CD4-positive, CD25-positive, alpha-beta regulatory T cell (primary cell): ENCODE results near the gene KRT86. TPM values are rescaled to one million over a fixed set of nuclear protein-coding genes. Genes with fewer than 3 reads are reported as not detected.

ENCODE experiments used
- ATAC-seq, 2 donors: fragments of 150-1000 bp; cut with Tn5 transposase; one replicate each; pipeline ENCODE4 v1.10.0; 2021; ENCODE audit warnings: low read depth in 2 of 2, moderate number of reproducible peaks in 2 of 2, moderate library complexity in 1 of 2
- DNase-seq, 3 donors: peaks; one replicate each; pipeline versions ENCODE4 v3.0.0 to v3.0.0-alpha.2; 2012 to 2022; ENCODE audit warnings: mixed read lengths in 1 of 3
- H3K27ac ChIP-seq: one replicate; pipeline ENCODE4 v1.7.0; 2013; ENCODE audit warnings: mild to moderate bottlenecking, low read length; ENCODE audit not compliant: insufficient read depth, poor library complexity, severe bottlenecking
- H3K27me3 ChIP-seq: one replicate; pipeline ENCODE4 v1.7.0; 2013; ENCODE audit warnings: low read length; ENCODE audit not compliant: control insufficient read depth, insufficient read depth
- H3K36me3 ChIP-seq: one replicate; pipeline ENCODE4 v1.7.0; 2013; ENCODE audit warnings: mild to moderate bottlenecking, low read length, moderate library complexity; ENCODE audit not compliant: control insufficient read depth, insufficient read depth
- H3K4me1 ChIP-seq: 2 replicates; pipeline ENCODE4 v1.7.0; 2013; ENCODE audit warnings: mild to moderate bottlenecking, low read length; ENCODE audit not compliant: insufficient read depth, control insufficient read depth, poor library complexity, severe bottlenecking
- H3K4me3 ChIP-seq: one replicate; pipeline ENCODE4 v1.7.0; 2013; ENCODE audit warnings: low read depth, mild to moderate bottlenecking, low read length, moderate library complexity
- H3K9me3 ChIP-seq, 2 experiments: 1 replicate in 1 of 2; 2 replicates in 1 of 2; pipeline ENCODE4 v1.7.0; 2013; ENCODE audit warnings: low read length in 2 of 2, mild to moderate bottlenecking in 1 of 2, moderate library complexity in 1 of 2; ENCODE audit not compliant: control insufficient read depth in 2 of 2
- H3K27ac Mint-ChIP-seq, 3 donors: one replicate each; pipeline ENCODE4 v1.8.0; 2020 to 2022; ENCODE audit warnings: mild to moderate bottlenecking in 3 of 3, mixed read lengths in 3 of 3, moderate library complexity in 2 of 3
- H3K27me3 Mint-ChIP-seq: one replicate; pipeline ENCODE4 v1.8.0; 2022; ENCODE audit warnings: mild to moderate bottlenecking, mixed read lengths
- H3K36me3 Mint-ChIP-seq: one replicate; pipeline ENCODE4 v1.8.0; 2020; ENCODE audit warnings: mixed read lengths
- H3K4me1 Mint-ChIP-seq, 4 donors: one replicate each; pipeline ENCODE4 v1.8.0; 2020 to 2022; ENCODE audit warnings: mixed read lengths in 4 of 4, mild to moderate bottlenecking in 1 of 4
- H3K4me3 Mint-ChIP-seq, 4 donors: one replicate each; pipeline ENCODE4 v1.8.0; 2020 to 2022; ENCODE audit warnings: mild to moderate bottlenecking in 4 of 4, mixed read lengths in 4 of 4, moderate library complexity in 3 of 4
- H3K9me3 Mint-ChIP-seq, 7 donors: one replicate each; pipeline ENCODE4 v1.8.0; 2020 to 2022; ENCODE audit warnings: mixed read lengths in 7 of 7, mild to moderate bottlenecking in 3 of 7, moderate library complexity in 2 of 7
- polyA plus RNA-seq, 4 donors: library from polyadenylated mRNA; unstranded; fragments of 300-500 nt; fragmentation: Illumina TruSeq; gene quantifications; one replicate each; pipeline ENCODE4 v1.2.3, GENCODE V29; 2021
- total RNA-seq: library from RNA; stranded (reverse); gene quantifications from one replicate; pipeline ENCODE4 v1.2.3, GENCODE V29; 2022

The KRT86 gene
- total and polyA plus RNA-seq, 5 donors from 2014 or later: 0.10 TPM; not detected in 4

DNA sequence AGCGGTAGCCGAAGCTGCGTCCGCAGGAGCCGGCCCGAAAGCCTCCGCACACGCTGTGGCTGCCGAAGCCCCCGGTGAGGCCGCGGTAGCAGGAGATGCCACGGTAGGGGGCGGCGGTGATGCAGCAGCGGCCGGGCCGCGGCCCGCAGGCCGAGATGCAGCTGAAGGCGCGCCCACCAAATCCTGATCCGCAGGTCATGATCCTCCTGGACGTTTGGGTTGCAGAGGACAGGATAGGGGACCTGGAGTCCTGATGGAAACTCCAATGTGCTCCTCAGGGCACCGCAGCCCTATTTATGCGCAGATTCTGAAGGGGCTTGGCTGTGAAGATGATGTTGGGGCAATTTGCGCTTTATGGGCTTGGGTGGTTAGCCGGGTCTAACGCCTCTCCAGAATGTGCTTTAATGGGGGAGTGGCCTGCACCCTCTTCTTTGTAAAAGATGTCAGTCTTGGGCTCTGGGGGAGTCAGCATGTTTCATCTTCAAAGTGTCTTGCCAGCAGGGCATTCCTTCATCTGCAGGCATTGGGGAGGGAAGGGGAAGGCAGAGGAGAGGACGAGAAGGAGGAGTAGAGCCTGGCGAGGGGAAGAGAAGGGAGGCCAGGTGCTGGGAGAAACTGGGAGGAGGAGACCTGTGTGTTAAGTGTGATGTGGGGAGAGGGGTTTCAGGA, 17.0 kb downstream of the KRT86 start, which contains the start of gene KRT81:
Gene KRT81, minus strand, starts transcription at position 268 of the 669 bp plus-strand sequence. Its CDS starts 69 bp downstream, at position 199.
- no peaks in the 10 kb centered on the region for H3K27me3 ChIP-seq
- Mint-ChIP-seq H3K9me3 (peaks cover 0 to 2% (median 0%) of the 10 kb centered on the region in 7 donors), H3K27me3 (peaks cover 12% of the 10 kb centered on the region), H3K27ac (no peak within 1 kb of the TSS), H3K36me3 (no peaks in the 10 kb centered on the region), H3K4me3 (no peak within 1 kb of the TSS), H3K4me1 (no peaks in the 10 kb centered on the region)
- H3K36me3 ChIP-seq: no peaks in the 10 kb centered on the region
- ATAC-seq (no peak), DNase-seq (no peak)
- no peak within 1 kb of the TSS for H3K27ac ChIP-seq
- no peaks in the 10 kb centered on the region for H3K9me3 ChIP-seq
- H3K4me3 ChIP-seq: no peak within 1 kb of the TSS
- H3K4me1 ChIP-seq: no peaks in the 10 kb centered on the region

DNA sequence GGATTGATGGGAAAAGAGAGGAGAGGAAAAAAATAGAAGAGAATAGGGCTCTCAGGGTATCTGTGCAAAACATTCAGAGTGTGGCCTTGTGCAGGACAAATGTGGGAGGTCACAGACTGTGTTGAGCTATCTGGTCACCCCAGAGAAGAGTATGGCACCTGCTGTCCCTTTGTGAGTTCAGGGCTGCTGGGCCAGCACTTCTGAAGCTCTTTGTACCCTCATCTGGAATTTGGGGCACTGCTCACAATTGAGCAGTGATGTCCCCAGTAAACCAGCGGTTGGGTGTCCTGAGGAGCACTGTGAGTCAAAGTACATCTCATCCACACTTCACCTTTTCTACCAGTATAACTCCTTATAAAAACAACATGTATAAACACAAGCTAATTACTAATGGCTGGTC, 19.5 kb downstream of the KRT86 start:
- Histone ChIP-seq H3K4me3 (no peak overlapping the region), H3K27me3 (peaks cover 12% of the 10 kb centered on the region), H3K9me3 (no peaks in the 10 kb centered on the region), H3K4me1 (no peaks in the 10 kb centered on the region), H3K27ac (no peak overlapping the region), H3K36me3 (no peaks in the 10 kb centered on the region)
- ATAC-seq (no peak), DNase-seq (no peak)
- Mint-ChIP-seq H3K9me3 (peaks cover 0 to 2% (median 0%) of the 10 kb centered on the region in 7 donors), H3K4me1 (no peaks in the 10 kb centered on the region), H3K4me3 (no peak overlapping the region), H3K27ac (no peak overlapping the region), H3K27me3 (peaks cover 22% of the 10 kb centered on the region), H3K36me3 (no peaks in the 10 kb centered on the region)

DNA sequence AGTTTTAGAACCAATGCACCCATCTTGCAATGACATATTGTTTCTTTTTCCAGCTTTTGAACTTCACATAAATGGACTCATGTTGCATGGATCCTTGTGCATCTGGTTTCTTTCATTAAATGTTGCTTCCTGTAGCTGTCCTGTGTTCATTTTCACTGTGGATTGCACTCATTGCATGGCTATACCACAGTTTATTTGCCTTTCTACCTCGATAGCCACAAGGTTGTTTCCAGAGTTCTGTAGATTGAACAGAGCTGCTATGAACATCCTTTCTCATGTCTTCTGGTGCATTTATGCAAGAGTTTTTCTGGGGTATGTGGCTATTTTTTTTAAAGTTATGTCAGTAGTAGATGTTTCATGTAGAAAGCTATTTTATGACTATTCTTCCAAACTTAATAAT, 20.4 kb downstream of the KRT86 start:
- H3K27me3 ChIP-seq: peaks cover 14% of the 10 kb centered on the region
- H3K27ac ChIP-seq: no peak overlapping the region
- no peaks in the 10 kb centered on the region for H3K9me3 ChIP-seq
- H3K27ac Mint-ChIP-seq: no peak overlapping the region
- peaks cover 25% of the 10 kb centered on the region for H3K27me3 Mint-ChIP-seq
- no peak overlapping the region for H3K4me3 Mint-ChIP-seq
- no peaks in the 10 kb centered on the region for H3K36me3 Mint-ChIP-seq
- H3K9me3 Mint-ChIP-seq: peaks cover 0 to 2% (median 0%) of the 10 kb centered on the region in 7 donors
- H3K36me3 ChIP-seq: no peaks in the 10 kb centered on the region
- H3K4me1 ChIP-seq: no peaks in the 10 kb centered on the region
- DNase-seq: no peak
- ATAC-seq: no peak
- no peaks in the 10 kb centered on the region for H3K4me1 Mint-ChIP-seq
- H3K4me3 ChIP-seq: no peak overlapping the region

DNA sequence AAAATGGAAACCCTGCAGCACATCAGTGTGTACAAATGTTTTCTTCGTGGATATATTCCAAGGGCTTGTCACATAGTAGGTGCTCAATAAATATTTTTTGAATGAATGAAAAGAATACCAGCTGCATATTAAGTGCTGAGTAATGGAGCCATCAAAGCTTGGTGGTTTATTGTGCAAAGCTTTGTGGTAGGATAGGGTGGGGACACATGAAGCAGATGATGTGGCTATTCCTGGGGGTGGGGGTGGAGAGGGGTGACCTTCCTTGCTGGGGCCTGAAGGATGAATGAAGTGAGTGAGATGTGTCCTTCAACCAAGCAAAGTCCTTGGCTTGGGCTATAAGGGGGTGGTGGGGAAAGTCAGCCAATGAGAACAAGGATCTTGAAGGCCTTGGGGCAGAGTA, 21.2 kb downstream of the KRT86 start:
- Mint-ChIP-seq H3K4me3 (no peak overlapping the region), H3K4me1 (no peaks in the 10 kb centered on the region), H3K27ac (no peak overlapping the region), H3K27me3 (peaks cover 25% of the 10 kb centered on the region), H3K9me3 (peaks cover 0 to 2% (median 0%) of the 10 kb centered on the region in 7 donors), H3K36me3 (no peaks in the 10 kb centered on the region)
- DNase-seq: no peak
- Histone ChIP-seq H3K4me3 (no peak overlapping the region), H3K9me3 (no peaks in the 10 kb centered on the region), H3K36me3 (no peaks in the 10 kb centered on the region), H3K27me3 (peaks cover 14% of the 10 kb centered on the region), H3K27ac (no peak overlapping the region), H3K4me1 (no peaks in the 10 kb centered on the region)
- no peak for ATAC-seq

DNA sequence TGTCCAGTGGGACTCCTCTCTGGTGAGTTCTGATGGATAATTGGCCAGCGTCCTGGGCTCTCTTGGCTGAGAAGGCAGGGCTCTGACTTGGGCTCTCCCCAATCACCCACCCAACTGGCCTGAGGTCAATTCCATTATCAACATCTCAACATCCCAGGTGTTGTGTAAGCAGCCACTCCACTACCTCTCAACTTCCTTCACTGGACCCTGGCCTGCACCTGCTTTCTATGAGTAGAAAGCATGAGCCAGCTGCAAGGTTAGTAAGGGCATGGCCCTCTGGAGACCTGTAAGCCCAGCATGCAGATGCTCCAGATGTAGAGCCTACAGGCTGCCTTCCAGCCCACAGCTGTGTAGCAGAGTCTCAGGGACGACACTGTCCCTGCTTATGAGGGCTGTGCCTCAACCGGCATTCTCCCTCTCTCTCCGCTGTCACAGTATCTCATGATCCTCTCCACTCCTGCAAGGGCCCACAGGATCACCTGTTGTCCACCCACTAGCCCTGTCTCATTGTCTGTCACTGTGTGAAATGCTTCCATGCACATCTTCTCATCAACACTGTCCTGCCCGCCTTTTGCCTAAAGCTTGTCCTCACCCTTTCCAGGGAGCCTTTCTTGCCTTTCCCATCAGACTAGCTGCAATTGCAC, 22.2 kb downstream of the KRT86 start:
- no peak overlapping the region for H3K4me3 ChIP-seq
- no peak overlapping the region for H3K4me3 Mint-ChIP-seq
- H3K36me3 ChIP-seq: no peaks in the 10 kb centered on the region
- no peaks in the 10 kb centered on the region for H3K4me1 Mint-ChIP-seq
- H3K9me3 ChIP-seq: no peaks in the 10 kb centered on the region
- H3K9me3 Mint-ChIP-seq: peaks cover 0 to 2% (median 0%) of the 10 kb centered on the region in 7 donors
- H3K27me3 ChIP-seq: peaks cover 14% of the 10 kb centered on the region
- ATAC-seq: no peak
- peaks cover 31% of the 10 kb centered on the region for H3K27me3 Mint-ChIP-seq
- H3K27ac ChIP-seq: no peak overlapping the region
- no peaks in the 10 kb centered on the region for H3K36me3 Mint-ChIP-seq
- H3K27ac Mint-ChIP-seq: no peak overlapping the region
- no peak for DNase-seq
- H3K4me1 ChIP-seq: no peaks in the 10 kb centered on the region

DNA sequence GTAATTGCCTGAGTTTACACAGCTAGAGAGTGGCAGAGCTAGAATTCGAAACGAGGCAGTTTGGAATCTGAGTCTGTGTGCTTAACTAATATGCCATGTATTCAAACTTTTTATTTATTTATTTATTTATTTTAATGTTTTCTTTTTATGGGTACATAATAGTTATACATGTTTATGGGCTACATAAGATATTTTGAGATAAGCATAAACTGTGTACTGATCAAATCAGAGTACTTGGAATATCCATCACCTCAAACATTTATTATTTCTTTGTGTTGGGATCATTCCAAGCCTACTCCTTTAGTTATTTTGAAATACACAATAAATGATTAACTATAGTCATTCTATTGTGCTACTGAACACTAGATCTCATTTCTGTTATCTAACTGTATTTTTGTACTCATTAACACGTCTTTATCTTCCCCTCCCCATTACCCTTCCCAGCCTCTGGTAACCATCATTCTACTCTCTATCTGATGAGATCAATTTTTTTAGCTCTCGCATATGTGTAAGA, 24.3 kb downstream of the KRT86 start:
- H3K36me3 ChIP-seq: no peaks in the 10 kb centered on the region
- H3K9me3 ChIP-seq: no peaks in the 10 kb centered on the region
- no peak for ATAC-seq
- Mint-ChIP-seq H3K36me3 (no peaks in the 10 kb centered on the region), H3K9me3 (peaks cover 0 to 2% (median 0%) of the 10 kb centered on the region in 7 donors), H3K4me1 (no peaks in the 10 kb centered on the region), H3K27ac (no peak overlapping the region), H3K27me3 (peaks cover 23% of the 10 kb centered on the region), H3K4me3 (no peak overlapping the region)
- DNase-seq: no peak
- H3K27me3 ChIP-seq: peaks cover 14% of the 10 kb centered on the region
- no peak overlapping the region for H3K27ac ChIP-seq
- no peaks in the 10 kb centered on the region for H3K4me1 ChIP-seq
- no peak overlapping the region for H3K4me3 ChIP-seq

DNA sequence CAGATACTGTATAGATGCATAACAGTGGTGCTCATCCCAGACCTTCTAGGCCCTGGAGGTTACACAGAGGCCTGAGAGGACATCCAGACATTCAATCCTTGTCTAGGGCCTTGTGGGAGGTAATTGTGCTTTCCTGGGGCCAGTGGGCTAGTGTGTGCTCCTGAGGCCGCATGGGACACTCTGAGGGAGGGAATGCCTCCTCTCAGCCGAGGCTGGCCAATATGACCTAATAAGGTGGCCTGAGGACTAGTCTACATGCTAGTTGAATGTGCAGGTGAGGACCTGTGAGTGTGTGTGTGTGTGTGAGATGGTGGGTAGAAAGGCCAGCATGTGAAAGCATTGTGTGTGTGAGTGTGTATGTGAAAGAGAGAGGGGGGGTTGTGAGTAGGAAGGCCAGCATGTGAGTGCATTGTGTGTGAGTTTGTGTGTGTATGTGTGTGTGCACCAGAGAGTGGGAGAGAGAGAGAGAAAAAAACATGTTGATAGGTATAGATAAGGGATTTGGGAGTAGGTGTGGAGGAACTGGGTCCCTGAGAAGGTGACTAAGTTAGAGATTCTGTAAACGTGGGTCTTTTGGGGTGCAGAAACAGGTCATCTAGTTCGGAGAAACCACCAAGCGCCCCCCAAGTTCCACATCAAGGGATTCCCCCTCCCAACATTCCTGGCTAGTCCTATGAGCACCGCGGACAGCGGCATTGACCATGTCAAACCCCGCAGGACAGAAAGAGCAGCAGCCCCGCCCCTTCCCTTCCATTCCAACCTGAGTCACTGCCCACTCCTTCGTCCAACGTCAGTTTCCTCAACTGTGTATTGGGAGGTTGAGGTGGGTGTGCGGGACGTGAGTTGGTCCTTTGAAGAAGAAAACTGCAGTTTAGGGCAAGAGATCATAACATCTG, 26.6 kb downstream of the KRT86 start:
- DNase-seq (no peak), ATAC-seq (no peak)
- Histone ChIP-seq H3K4me1 (no peaks in the 10 kb centered on the region), H3K27ac (no peak overlapping the region), H3K27me3 (peaks cover 14% of the 10 kb centered on the region), H3K4me3 (no peak overlapping the region), H3K36me3 (no peaks in the 10 kb centered on the region), H3K9me3 (no peaks in the 10 kb centered on the region)
- Mint-ChIP-seq H3K4me1 (peaks cover 0 to 6% (median 3%) of the 10 kb centered on the region in 4 donors), H3K4me3 (no peak overlapping the region), H3K27ac (no peak overlapping the region), H3K27me3 (peaks cover 29% of the 10 kb centered on the region), H3K36me3 (no peaks in the 10 kb centered on the region), H3K9me3 (peaks cover 0 to 1% (median 0%) of the 10 kb centered on the region in 7 donors)
